ENCODE measurements around the gene SIX5.
A peak's percentile ranks its signal among the peaks of the same experiment; 100 is the strongest.
"Not testable (repeated sequence)": the region's sequence is repeated elsewhere in the genome, so short reads cannot be mapped to it uniquely, and the experiment has no call there.

Gene SIX5

DNA sequence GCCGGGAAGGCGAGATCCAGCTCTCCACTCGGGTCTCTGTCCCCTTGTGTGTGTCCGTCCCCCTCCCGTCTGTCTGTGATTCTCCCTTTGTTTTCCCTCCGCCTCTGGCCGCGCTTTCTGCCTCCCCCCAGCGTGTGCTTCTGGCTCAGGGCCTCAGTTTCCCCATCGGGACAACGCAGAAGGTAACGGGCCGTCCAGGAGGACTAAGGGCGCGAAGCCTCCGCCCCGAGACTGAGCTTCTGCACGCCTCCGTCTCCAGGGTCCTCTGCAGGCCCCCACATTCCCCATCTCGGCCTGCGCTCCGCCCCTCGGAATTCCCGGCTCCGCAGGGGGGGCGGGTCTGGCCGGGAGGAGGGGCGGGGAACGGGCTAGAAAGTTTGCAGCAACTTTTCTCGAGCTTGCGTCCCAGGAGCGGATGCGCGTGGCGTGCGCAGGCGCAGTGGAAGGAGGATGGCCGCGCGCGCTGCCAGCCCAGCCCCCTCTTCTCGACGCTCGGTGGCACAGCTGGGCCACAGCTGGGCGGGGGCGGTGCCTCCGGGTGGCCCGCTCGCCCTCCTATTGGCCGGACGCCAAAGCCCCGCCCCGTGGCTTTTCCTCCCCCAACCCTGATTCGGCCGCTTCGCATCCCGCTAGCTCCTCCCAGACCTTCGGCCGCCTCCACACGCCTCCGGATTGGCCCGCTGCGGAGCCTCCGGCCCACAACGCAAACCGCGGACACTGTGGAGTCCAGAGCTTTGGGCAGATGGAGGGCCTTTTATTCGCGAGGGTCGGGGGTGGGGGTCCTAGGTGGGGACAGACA is at the start of gene SIX5:
TSS of gene SIX5 (minus strand) at position 269 of the 799 bp plus-strand sequence. CDS start 408 bp downstream, outside the sequence.
- peak; percentile 85 to 86 for DNase-seq (ENCODE audit: low read depth in 2 of 2)

DNA sequence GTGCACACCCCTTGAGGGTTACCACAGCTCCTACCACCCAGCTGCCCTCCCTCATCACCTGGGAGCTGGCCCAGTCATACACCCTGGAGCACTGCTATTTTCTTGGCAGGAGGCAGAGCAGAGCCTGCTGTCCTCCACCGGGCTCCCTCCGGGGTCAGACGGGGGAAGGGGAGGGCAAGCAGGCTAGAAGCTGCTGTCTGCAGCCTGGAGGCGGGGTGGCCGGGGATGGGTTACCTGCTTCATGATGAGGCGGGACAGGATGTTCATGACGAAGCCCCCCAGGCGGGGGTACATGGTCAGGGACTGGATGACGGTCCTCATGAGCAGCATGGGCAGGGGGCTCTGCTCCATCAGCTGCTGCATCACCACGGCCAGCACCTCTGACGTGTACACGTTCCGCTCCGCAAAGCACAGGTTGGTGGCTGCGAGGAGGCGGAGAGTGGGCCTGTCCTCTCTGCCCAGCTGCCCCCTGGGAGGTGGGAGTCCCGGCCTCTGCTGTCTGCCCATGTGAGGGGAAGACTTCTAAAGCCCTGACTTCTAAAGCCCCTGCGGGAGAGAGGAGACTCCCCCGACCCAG is 48.8 kb upstream of the SIX5 start:
- no peak for DNase-seq (ENCODE audit: low read depth in 2 of 2)

DNA sequence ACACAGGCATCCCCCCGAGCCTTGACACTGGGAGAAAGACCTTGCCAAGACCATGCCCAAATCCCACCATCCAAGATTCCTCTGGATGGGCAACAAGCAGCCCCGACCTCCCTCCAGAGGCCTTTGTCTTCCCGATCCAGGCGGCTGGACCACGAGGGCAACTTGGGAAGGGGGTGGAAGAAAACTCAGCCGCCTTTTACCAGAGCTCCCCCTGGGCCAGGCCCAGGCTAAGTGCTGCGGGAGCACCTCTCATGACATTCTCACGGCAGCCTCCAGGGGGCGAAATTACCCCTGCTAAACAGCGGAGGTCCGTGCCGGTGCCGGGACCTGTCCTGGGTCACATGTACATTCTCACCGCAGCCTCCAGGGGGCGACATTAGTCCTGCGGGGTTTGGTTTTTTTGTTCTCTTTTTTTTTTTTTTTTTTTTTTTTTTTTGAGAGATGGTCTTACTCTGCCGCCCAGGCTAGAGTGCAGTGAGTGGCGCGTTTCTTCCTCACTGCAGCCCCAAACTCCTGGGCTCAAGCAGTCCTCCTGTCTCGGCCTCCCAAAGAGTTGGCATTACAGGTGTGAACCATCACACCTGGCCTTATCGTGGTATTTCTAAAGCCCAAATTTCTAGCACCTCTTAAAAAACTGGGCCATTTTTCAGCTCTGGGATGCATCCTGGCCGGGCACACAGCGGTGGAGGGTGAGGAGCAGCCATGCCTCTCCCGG is 48.1 kb upstream of the SIX5 start:
- DNase-seq (ENCODE audit: low read depth in 2 of 2) = peak; percentile 90 to 92

DNA sequence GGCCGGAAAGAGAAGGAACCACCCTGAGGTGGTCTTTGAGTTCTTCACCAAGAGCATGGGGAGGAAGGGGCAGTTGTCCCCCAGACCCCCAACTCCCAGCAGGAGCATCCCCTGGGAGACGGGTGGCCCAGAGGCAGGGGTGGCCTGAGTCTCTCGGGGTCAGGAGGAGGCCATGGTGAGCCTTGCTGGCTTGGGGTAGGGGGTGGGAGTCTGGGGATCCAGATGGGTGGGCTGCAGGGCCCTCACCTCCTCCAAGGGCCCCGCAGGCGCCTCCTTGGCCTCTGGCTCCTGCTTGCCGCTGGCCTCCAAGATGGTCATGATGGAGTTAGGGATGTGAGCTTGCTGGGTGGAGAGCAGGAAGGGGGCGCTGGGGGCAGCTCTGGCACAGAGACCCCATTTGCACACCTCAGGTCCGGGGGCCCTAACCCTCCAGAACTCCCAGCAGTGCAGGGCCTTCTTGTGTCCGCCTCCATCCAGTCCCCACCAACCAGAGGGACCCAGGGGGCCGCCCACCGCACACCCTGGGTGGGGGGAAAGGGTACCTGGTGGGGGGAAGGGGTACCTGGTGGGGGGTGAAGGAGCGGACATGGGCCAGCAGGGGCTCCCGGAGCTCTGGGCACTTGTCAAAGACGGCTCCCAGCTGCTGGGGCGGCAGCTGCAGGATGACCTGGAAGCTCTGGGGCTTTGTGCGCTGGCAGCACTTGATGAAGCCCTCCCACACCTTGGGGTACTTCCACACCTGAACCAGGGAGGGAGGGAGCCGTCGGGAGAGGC is 47.4 kb upstream of the SIX5 start:
- DNase-seq (ENCODE audit: low read depth in 2 of 2) = no peak

DNA sequence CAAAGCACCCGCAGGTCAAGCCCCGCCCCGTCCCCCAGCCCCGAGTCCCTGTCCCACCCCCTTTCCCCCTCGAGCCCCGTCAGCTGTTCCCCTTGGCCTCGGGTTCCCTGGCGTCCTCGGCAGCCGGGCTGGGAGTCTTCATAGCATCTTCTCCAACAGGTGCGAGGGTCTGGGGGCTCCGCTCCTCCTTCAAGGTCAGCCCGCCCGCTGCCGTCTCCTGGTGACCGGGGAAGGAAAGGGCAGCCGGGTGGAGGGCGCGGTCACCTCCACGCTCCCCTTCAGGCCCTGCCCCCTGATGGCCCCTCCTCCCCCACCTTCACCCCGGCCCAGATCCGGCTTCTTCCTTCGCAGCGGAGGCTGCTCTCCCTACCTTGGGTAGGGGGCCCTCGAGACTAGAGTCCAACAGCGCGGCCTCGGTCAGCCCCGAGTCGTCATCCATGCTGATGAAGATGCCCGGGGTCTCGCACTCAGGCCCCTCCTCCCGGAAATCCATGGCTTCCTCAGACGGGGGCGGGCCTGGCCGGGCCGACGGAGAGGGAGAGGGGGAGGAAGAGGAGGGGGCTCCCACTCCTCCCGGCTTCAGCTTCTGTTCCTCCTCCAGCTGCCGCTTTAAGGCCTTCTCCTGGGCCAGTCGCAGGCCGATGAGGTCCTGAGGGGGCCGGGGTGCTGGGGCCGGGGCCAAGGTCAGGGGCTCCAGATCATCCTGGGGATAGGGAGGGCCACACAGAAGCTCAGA is 46.6 kb upstream of the SIX5 start:
- DNase-seq (ENCODE audit: low read depth in 2 of 2) = no peak

DNA sequence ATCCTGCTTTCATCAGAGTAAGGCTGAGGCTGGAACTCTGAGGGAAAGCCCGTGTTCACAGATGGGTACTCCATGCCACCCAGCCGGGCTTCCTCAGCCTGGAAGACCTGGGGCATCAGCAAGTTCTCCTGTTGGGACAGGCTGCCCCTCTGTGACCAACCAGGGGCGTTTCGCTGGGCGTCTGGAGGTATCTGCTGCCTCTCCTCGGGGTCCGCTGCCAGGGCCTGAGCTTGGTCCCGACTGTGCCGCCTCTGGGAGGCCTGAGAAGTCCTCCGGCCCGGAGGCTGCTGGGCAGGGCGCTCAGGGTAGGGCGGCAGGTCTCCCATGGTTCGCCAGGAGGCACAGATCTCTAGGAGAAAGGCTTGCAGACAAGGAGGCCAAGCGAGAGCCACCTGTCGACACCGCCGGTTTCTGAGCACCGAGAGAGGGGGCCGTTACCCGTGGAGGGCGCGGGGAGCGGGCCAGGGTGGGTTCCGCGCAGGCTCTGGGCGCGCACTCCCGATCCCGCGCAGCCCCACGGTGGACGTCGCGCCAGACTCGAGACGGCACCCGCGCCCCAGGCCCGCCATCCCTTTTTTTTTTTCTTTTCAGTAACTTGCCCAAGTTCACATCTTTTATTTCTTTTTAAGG is 45.9 kb upstream of the SIX5 start, which contains the start of gene RSPH6A:
TSS of gene RSPH6A (minus strand) at position 458 of the 630 bp plus-strand sequence. CDS start at position 326, 132 bp downstream.
- no peak for DNase-seq (ENCODE audit: low read depth in 2 of 2)

DNA sequence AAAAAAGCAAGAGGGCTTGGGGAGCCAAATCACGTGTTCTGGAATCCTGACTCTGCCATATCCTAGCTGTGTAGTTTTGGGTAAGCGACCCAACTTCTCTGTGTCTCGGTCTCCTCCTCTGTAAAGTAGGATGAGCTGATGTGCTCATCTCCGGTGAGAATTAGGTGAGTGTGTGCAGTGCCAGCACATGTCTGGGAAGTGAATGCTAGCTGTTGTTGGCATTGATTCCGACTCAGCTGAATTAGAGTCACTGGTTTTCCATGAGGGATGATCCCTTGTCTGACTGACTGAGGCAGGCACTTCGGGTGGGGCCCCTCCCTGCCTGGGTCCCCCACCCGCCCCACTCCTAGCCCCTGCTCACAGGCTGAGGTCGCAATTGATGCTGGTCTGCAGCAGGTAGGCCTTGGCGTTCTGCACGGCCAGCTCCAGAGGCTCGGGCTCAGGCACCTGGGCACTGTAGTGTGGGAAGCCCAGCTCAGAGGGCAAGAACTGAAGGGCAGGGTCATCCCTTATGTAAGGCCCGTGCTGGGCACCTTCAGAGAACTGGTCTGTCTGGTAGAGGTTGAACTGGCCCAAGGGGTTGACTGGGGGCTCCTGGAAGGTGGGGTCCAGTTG is 45.2 kb upstream of the SIX5 start:
- no peak for DNase-seq (ENCODE audit: low read depth in 2 of 2)

DNA sequence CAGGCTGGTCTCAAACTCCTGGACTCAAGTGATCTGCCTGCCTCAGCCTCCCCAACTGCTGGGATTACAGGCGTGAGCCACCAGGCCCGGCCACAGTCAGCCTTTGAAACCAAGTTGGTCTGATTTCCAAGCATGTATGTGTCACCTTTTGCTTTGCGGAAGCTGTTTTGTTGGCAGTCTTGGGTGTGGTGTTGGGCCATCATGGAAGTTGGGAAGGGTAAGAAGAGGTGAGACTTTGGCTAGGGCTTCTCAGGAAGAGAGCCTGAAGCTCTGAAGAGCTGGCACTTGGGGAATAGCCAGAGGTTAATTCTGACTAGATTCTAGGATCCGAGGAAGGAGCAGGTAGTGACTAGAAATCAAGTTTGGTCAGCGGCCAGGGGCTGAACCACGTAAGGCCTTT is 43.2 kb upstream of the SIX5 start:
- DNase-seq (ENCODE audit: low read depth in 2 of 2) = no peak

DNA sequence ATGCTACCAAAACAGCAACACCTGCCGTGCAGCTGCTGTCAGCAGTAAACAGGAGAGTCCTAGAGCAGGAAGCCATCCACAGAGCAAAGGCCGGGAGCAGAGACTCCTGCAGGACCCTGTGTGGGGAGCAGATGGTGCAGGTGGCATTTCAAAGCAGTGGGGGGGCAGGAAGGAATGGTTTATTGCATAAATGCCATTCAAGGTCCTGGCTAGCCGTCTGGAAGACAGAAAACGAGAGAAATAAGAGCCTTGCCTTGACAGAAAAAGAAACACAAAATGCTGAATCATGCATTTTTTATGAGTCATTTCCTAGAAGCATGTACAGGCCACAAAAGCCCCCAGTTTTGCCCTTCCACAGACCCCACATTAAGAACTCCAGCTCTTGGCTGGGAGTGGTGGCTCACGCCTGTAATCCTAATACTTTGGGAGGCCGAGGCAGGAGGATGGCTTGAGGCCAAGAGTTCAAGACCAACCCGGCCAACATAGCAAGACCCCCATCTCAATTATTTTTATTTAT is 40.6 kb upstream of the SIX5 start:
- DNase-seq (ENCODE audit: low read depth in 2 of 2) = no peak

DNA sequence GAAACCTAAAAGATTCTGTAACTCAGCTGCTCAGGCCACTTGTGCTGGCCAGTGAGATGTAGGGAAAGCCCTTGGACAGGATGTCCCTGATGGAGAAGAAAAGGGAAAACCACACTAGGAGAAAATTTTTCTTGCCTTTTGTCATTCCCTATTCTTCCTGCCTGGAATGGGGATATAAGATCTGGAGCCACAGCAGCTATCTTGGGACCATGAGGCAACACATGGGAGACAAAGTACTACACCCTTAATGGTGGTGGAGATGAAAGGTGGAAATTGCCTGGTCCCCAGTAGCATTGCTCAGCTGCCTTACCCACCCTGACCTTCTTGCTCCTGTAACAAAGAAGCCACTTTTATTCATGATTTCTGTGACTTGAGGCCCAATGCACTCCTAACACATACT is 36.7 kb upstream of the SIX5 start:
- no peak for DNase-seq (ENCODE audit: low read depth in 2 of 2)

DNA sequence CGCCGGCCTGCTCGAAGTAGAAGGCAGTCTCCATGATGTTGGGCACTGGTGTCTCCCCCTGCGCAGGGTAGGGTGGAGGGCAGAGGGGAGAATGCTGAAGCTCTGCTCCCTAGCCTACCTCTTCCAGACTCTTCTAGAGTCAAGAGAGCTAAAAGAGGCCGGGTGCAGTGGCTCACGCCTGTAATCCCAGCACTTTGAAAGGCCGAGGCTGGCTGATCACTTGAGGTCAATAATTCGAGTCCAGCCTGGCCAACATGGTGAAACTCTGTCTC is 35.8 kb upstream of the SIX5 start:
- DNase-seq (ENCODE audit: low read depth in 2 of 2) = no peak

DNA sequence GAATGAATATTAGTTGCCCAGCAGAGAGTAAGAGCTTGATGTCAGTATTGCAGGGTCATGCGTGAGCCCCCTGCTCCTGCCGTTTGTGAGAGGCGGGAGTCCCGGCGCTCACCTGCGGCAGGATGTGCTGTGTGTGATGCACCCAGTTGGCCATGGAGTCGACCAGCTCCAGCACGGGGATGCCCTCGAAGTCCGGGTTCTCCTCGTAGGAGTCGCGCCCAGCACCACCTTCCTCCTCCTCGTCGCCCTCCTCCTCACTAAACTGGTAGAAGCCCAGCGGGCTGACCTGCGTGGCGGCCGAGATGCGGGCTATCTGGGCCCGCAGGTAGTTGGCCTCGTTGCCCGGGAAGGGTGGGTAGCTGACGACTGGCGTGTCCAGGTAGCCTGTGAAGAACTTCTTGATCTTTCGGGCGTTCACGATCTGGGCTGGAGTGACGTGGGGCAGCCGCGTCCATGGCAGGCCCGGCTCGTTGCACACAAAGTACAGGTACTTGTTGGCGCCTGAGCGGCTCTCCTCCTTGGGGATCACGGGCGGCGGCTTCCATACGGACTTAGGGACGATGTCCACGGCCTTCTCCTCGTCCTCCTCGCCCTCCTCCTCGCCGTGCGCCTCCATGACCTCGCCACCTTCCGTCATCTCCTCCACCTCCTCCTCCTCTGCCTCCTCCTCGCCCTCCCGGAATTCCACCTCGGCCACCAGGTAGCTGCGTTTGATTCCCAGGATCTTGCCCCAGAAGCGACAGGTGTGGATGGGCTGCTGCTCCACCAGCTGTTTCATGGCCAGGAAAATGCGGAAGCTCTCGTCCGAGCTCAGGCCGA is 35.3 kb upstream of the SIX5 start:
- DNase-seq (ENCODE audit: low read depth in 2 of 2) = no peak

DNA sequence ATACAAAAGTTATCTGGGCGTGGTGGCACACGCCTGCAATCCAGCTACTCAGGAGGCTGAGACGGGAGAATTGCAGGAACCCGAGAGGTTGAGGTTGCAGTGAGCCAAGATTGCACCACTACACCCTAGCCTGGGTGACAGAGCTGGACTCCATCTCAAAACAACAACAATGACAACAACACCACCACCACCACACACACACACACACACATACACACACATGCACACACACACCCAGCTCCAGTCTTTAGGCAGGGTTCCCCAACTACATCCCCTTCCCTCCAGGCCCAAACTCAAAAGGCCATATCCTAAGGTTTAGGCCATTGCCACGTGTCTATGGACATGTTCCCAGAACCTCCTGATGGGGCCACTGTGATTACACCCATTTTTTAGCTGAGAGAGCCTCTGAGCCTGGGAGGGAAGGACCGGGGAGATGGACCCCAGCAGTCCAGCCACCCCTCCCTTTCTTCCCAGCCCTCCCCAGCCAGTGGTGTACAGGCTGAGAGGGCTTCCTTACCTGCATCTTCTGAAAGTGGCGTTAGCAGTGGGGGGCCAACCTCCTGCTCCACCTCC is 32.6 kb upstream of the SIX5 start:
- DNase-seq (ENCODE audit: low read depth in 2 of 2) = no peak

DNA sequence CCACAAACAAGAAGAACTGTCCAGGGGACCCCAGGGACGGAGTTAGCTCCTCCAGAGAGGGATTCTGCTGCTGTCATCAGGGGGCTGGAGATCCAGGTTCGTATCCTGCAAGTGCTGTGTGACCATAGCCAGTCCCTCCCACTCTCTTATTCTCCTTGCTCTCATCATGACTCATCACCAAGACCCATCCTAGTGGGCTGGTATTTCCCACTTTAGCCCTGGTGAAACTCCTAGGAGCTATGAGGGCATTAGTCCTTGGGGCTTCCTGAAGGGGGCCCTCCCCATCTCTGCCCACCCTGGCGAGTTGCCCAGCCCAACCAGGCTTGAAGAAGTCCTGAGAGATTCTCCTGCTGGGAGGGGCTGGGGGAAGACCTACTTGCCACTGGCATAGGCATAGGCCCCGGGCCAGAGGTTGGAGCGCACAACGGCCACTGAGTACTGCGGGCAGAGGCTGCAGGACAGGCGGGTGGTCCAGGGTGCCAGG is 31.1 kb upstream of the SIX5 start:
- DNase-seq (ENCODE audit: low read depth in 2 of 2) = no peak

DNA sequence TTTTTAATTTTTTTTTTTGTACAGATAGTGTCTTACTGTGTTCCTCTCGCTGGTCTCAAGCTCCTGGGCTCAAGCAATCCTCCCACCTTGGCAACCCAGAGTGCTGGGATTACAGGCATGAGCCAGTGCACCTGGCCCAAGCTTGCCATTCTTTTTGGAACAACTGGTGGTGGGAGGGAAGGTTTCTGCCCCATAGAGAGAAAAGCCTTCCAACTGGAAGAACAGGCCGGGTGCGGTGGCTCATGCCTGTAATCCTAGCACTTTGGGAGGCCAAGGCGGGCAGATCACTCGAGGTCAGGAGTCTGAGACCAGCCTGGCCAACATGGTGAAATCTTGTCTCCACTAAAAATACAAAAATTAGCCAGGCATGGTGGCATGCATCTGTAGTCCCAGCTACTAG is 30.5 kb upstream of the SIX5 start:
- DNase-seq (ENCODE audit: low read depth in 2 of 2) = not testable (repeated sequence)

DNA sequence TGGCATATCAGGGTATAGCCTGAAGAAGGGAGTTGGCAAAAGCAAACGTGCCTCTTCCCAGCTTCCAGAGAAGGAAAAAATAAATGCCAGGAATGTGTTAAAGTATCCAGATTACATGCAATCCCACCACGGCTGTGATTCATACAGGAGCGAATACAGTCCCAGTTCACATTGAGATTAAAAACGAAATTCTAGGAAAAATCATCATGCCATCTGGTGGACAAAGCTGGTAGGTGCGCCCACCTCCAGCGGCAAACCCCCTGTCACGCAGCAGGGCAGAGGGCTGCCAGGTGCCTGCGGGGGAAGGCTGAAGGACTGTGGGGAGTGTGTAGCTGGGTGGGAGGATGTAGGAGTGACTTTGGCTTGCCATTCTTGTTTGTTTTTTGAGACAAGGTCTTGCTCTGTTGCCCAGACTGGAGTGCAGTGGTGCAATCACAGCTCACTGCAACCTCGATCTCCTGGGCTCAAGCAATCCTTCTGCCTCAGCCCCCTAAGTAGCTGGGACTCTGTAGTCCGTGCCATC is 30.0 kb upstream of the SIX5 start:
- DNase-seq (ENCODE audit: low read depth in 2 of 2) = peak; percentile 27 to 35

DNA sequence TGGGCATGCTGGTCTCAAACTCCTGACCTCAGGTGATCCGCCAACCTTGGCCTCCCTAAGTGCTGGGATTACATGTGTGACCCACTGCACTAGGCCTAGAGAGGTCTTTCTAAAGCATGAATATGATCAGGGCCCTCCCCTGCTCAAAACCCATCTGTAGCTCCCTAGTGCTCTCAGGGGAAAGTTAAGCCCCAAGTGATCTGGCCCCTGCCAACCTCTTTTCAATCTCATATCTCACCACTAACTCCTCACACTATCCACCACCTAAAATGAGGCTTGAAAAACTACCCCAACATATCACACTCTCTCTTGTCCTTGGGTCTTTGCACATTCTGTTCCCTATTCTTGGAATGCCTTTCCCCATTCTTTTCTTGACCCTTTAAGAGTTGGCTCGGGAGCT is 25.6 kb upstream of the SIX5 start:
- DNase-seq (ENCODE audit: low read depth in 2 of 2) = no peak

DNA sequence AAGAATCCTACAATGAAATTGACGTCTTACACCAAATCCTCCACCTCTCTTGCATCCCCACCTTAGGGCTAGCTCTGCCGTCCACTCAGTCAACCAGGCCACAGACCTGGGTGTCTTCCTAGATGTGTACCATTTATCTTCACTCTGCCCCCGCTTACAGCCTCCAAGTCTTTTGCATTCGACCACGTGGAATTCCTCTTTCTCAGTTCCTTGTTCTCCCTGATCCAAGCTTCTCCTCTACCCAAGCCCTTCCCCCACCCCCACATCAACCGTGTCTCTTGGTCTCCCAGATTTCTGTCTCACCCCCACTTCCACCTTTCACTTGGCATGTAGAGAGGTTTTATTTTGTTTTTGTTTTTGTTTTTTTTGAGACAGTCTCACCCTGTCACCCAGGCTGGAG is 24.8 kb upstream of the SIX5 start:
- DNase-seq (ENCODE audit: low read depth in 2 of 2) = no peak

DNA sequence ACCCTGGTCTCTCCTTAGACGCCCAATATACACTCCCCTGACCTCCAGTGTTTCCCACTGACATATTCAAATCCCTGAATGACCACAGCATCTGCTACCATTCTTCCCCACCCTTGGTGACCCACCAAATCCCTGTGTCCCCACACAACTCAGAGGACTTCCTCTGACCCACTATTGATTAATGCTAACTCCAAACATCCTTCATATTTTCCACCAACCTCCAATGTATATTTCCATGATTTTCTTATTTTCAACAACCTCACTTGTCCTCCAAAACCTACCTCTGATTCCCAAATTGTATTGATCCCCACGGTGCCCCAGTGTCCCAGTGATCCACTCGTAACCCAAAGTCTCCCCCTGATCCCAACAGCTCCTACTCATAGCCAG is 24.1 kb upstream of the SIX5 start:
- no peak for DNase-seq (ENCODE audit: low read depth in 2 of 2)
